EL (cell line): Measurements from ENCODE around the gene MS4A6E.
"Not testable (repeated sequence)": the region's sequence is repeated elsewhere in the genome, so short reads cannot be mapped to it uniquely, and the experiment has no call there.

Source experiments
- DNase-seq: peaks from one replicate; pipeline ENCODE4 v3.0.0-alpha.2; 2016

Gene MS4A6E

GRCh38 chr11:60338053-60338452 lies 11.0 kb downstream of the MS4A6E start:
- no peak for DNase-seq

- DNase-seq: no peak
Measured at GRCh38 chr11:60339356-60339755, 12.3 kb downstream of the MS4A6E start.

GRCh38 chr11:60343094-60343704 lies 16.1 kb downstream of the MS4A6E start:
- DNase-seq: peak; percentile 15

GRCh38 chr11:60344146-60344545 lies 17.1 kb downstream of the MS4A6E start:
- no peak for DNase-seq

- peak; percentile 14 for DNase-seq
Measured at GRCh38 chr11:60345489-60345888, 18.4 kb downstream of the MS4A6E start.

- no peak for DNase-seq
Measured at GRCh38 chr11:60347084-60347797, 20.2 kb downstream of the MS4A6E start.

- no peak for DNase-seq
Measured at GRCh38 chr11:60348116-60348515, 21.1 kb downstream of the MS4A6E start.

- no peak for DNase-seq
Measured at GRCh38 chr11:60349990-60350389, 22.9 kb downstream of the MS4A6E start.

GRCh38 chr11:60357771-60358170 lies 30.7 kb downstream of the MS4A6E start:
- DNase-seq: no peak

GRCh38 chr11:60360621-60361020 lies 33.6 kb downstream of the MS4A6E start:
- no peak for DNase-seq

GRCh38 chr11:60362241-60362640 lies 35.2 kb downstream of the MS4A6E start:
- no peak for DNase-seq

- DNase-seq: peak; percentile 52
Measured at GRCh38 chr11:60363542-60364470, 36.8 kb downstream of the MS4A6E start.

GRCh38 chr11:60366262-60366904 lies 39.3 kb downstream of the MS4A6E start:
- not testable (repeated sequence) for DNase-seq

- DNase-seq: no peak
Measured at GRCh38 chr11:60367009-60367408, 40.0 kb downstream of the MS4A6E start.

- DNase-seq: no peak
Measured at GRCh38 chr11:60367896-60368295, 40.8 kb downstream of the MS4A6E start.

GRCh38 chr11:60370252-60370810 lies 43.3 kb downstream of the MS4A6E start:
- DNase-seq: no peak

- DNase-seq: no peak
Measured at GRCh38 chr11:60370811-60371298, 43.8 kb downstream of the MS4A6E start.

- no peak for DNase-seq
Measured at GRCh38 chr11:60371386-60371785, 44.3 kb downstream of the MS4A6E start.

- DNase-seq: no peak
Measured at GRCh38 chr11:60371854-60372253, 44.8 kb downstream of the MS4A6E start.

- DNase-seq: no peak
Measured at GRCh38 chr11:60372767-60373166, 45.7 kb downstream of the MS4A6E start.

- no peak for DNase-seq
Measured at GRCh38 chr11:60375316-60375715, 48.3 kb downstream of the MS4A6E start.

GRCh38 chr11:60376601-60377000 lies 49.5 kb downstream of the MS4A6E start:
- no peak for DNase-seq
